K562 (cell line): ENCODE results near the gene LENEP. TPM values are rescaled to one million over a fixed set of nuclear protein-coding genes. Genes with fewer than 3 reads are reported as not detected.

ENCODE experiments used
- CBFB ChIP-seq: sonication (generic); formaldehyde crosslinking; IDR thresholded peaks from 2 replicates; pipeline ENCODE4 v1.4.0; 2020; ENCODE audit warnings: mild to moderate bottlenecking, missing genetic modification reagents
- CBX3 ChIP-seq, 2 experiments: IDR thresholded peaks; 1 replicate in 1 of 2; 2 replicates in 1 of 2; pipeline ENCODE4 v1.6.1; 2012; ENCODE audit warnings: inconsistent platforms in 2 of 2, low read length in 2 of 2, borderline replicate concordance in 1 of 2, control low read depth in 1 of 2
- CBX5 ChIP-seq: IDR thresholded peaks from 2 replicates; pipeline ENCODE4 v1.6.1; 2014; ENCODE audit warnings: low read depth, borderline replicate concordance
- DIDO1 ChIP-seq: fragments of 450-650 bp; IDR thresholded peaks from 2 replicates; pipeline ENCODE4 v1.6.1; 2016; ENCODE audit warnings: low read depth, missing biosample characterization, missing genetic modification characterization
- HCFC1 ChIP-seq: IDR thresholded peaks from 2 replicates; pipeline ENCODE4 v1.6.1; 2012; ENCODE audit warnings: low read depth, low read length, improper control_type of control experiment
- HDAC2 ChIP-seq: fragments of 450-650 bp; IDR thresholded peaks from 2 replicates; pipeline ENCODE4 v1.6.1; 2016; ENCODE audit warnings: mild to moderate bottlenecking
- HMGN3 ChIP-seq: IDR thresholded peaks from 2 replicates; pipeline ENCODE4 v1.6.1; 2011; ENCODE audit warnings: borderline replicate concordance, low read depth, mild to moderate bottlenecking, mixed read lengths, low read length; ENCODE audit not compliant: insufficient read length; ENCODE audit errors: extremely low read depth
- HOMEZ ChIP-seq: fragments of 250-450 bp; sonication (Bioruptor Pico); IDR thresholded peaks from 2 replicates; pipeline ENCODE4 v1.4.0; 2020; ENCODE audit warnings: mild to moderate bottlenecking, moderate library complexity
- KDM1A ChIP-seq, 2 experiments: fragments of 450-650 bp; IDR thresholded peaks; 2 replicates each; pipeline ENCODE4 v1.6.1; 2016; ENCODE audit warnings: mild to moderate bottlenecking in 2 of 2
- MAFF ChIP-seq: IDR thresholded peaks from 2 replicates; pipeline ENCODE4 v1.6.1; 2012; ENCODE audit warnings: low read length, improper control_type of control experiment
- MTA2 ChIP-seq: fragments of 450-650 bp; IDR thresholded peaks from 2 replicates; pipeline ENCODE4 v1.6.1; 2016; ENCODE audit warnings: low read depth
- PHB2 ChIP-seq: fragments of 450-650 bp; IDR thresholded peaks from 2 replicates; pipeline ENCODE4 v1.6.1; 2017; ENCODE audit warnings: low read depth
- SAFB ChIP-seq: fragments of 200-400 bp; formaldehyde crosslinking; IDR thresholded peaks from 2 replicates; pipeline ENCODE4 v1.6.1; 2017; ENCODE audit warnings: low read depth, low read length, borderline replicate concordance
- ZBED1 ChIP-seq: IDR thresholded peaks from 2 replicates; pipeline ENCODE4 v1.6.1; 2014
- ZFP30 ChIP-seq: fragments of 250-450 bp; sonication (Bioruptor Pico); IDR thresholded peaks from 2 replicates; pipeline ENCODE4 v1.8.0; 2022; ENCODE audit warnings: moderate library complexity, mild to moderate bottlenecking, inconsistent platforms, borderline replicate concordance
- ZNF124 ChIP-seq: sonication (generic); formaldehyde crosslinking; IDR thresholded peaks from 2 replicates; pipeline ENCODE4 v1.8.1; 2022; ENCODE audit warnings: missing genetic modification reagents
- ZNF140 ChIP-seq: fragments of 250-450 bp; sonication (Bioruptor Pico); IDR thresholded peaks from 2 replicates; pipeline ENCODE4 v1.8.0; 2021; ENCODE audit warnings: moderate library complexity, mild to moderate bottlenecking, inconsistent platforms
- ZNF232 ChIP-seq: sonication (generic); formaldehyde crosslinking; IDR thresholded peaks from 2 replicates; pipeline ENCODE4 v1.8.0; 2022; ENCODE audit warnings: mild to moderate bottlenecking, missing genetic modification reagents
- ZNF3 ChIP-seq: fragments of 250-450 bp; sonication (Bioruptor Pico); IDR thresholded peaks from 2 replicates; pipeline ENCODE4 v1.5.0; 2021; ENCODE audit warnings: mild to moderate bottlenecking, moderate library complexity
- ZNF586 ChIP-seq: fragments of 450-650 bp; formaldehyde crosslinking; conservative IDR thresholded peaks from 2 replicates; pipeline ENCODE4 v1.4.0; 2020; ENCODE audit warnings: mild to moderate bottlenecking, moderate library complexity
- ZNF707 ChIP-seq: fragments of 250-450 bp; sonication (Bioruptor Pico); conservative IDR thresholded peaks from 2 replicates; pipeline ENCODE4 v1.8.0; 2022; ENCODE audit warnings: inconsistent platforms, mild to moderate bottlenecking, moderate library complexity
- polyA plus RNA-seq, 8 experiments: library from polyadenylated mRNA; depleted of rRNA in 4 of 8; stranded (reverse) in 5 of 8; unstranded in 3 of 8; fragments of >200 nt; fragmentation: Nextera tagmentation in 2 of 8; fragmentation: Illumina TruSeq in 1 of 8; extraction: Ambion mirVana in 2 of 8; extraction: Trizol in 1 of 8; gene quantifications; 2 replicates each; pipeline versions ENCODE4 v1.2.1 to v1.2.3, GENCODE V29; 2011 to 2014; ENCODE audit warnings: inconsistent platforms in 1 of 8, missing spikeins in 1 of 8
- total RNA-seq, 7 experiments: library from RNA; depleted of rRNA in 6 of 7; stranded (reverse); fragments of >200 nt in 6 of 7; fragmentation: Illumina TruSeq in 2 of 7; extraction: Trizol in 2 of 7; gene quantifications; 2 replicates each; pipeline versions ENCODE4 v1.2.1 to v1.2.3, GENCODE V29; 2011 to 2021; ENCODE audit warnings: low replicate concordance in 1 of 7
- TF ChIP-seq, protein P1 (sequence below): fragments of 250-450 bp; sonication (Bioruptor Pico); IDR thresholded peaks from 2 replicates; pipeline ENCODE4 v1.4.0; 2020

LENEP gene
- total and polyA plus RNA-seq, 9 of the 15 experiments (the other 6 are each of a cell fraction or from before 2014, with no cell fraction given): 0.23 to 0.87 (median 0.67) TPM; not detected in 5

- TF ChIP-seq, protein P1, sequence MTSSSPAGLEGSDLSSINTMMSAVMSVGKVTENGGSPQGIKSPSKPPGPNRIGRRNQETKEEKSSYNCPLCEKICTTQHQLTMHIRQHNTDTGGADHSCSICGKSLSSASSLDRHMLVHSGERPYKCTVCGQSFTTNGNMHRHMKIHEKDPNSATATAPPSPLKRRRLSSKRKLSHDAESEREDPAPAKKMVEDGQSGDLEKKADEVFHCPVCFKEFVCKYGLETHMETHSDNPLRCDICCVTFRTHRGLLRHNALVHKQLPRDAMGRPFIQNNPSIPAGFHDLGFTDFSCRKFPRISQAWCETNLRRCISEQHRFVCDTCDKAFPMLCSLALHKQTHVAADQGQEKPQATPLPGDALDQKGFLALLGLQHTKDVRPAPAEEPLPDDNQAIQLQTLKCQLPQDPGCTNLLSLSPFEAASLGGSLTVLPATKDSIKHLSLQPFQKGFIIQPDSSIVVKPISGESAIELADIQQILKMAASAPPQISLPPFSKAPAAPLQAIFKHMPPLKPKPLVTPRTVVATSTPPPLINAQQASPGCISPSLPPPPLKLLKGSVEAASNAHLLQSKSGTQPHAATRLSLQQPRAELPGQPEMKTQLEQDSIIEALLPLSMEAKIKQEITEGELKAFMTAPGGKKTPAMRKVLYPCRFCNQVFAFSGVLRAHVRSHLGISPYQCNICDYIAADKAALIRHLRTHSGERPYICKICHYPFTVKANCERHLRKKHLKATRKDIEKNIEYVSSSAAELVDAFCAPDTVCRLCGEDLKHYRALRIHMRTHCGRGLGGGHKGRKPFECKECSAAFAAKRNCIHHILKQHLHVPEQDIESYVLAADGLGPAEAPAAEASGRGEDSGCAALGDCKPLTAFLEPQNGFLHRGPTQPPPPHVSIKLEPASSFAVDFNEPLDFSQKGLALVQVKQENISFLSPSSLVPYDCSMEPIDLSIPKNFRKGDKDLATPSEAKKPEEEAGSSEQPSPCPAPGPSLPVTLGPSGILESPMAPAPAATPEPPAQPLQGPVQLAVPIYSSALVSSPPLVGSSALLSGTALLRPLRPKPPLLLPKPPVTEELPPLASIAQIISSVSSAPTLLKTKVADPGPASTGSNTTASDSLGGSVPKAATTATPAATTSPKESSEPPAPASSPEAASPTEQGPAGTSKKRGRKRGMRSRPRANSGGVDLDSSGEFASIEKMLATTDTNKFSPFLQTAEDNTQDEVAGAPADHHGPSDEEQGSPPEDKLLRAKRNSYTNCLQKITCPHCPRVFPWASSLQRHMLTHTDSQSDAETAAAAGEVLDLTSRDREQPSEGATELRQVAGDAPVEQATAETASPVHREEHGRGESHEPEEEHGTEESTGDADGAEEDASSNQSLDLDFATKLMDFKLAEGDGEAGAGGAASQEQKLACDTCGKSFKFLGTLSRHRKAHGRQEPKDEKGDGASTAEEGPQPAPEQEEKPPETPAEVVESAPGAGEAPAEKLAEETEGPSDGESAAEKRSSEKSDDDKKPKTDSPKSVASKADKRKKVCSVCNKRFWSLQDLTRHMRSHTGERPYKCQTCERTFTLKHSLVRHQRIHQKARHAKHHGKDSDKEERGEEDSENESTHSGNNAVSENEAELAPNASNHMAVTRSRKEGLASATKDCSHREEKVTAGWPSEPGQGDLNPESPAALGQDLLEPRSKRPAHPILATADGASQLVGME (CRISPR knock-in tag): no peak
- TF ChIP-seq CBX5 (no peak), ZNF124 (no peak), ZNF140 (no peak), ZNF3 (CRISPR knock-in tag) (no peak), HMGN3 (peak; percentile 38), ZFP30 (CRISPR knock-in tag) (no peak), HOMEZ (CRISPR knock-in tag) (no peak), SAFB (no peak), ZNF707 (CRISPR knock-in tag) (no peak), MAFF (no peak), CBX3 (IDR thresholded peaks at IDR 0.05; ENCODE audit: borderline replicate concordance in 1 of 2, low read length in 2 of 2) (peak in 1 of 2 experiments; percentile 53; a peak in 1 of 3 replicates), ZNF232 (CRISPR knock-in tag) (peak; percentile 80), PHB2 (no peak), HDAC2 (peak; percentile 72; the same call in 1 of the 2 replicates), MTA2 (no peak), CBFB (CRISPR knock-in tag) (no peak), ZBED1 (no peak), HCFC1 (no peak; the same call in 1 of the 2 replicates), KDM1A (IDR thresholded peaks at IDR 0.05) (no peak; a peak in 1 of 4 replicates), DIDO1 (tag) (no peak), ZNF586 (CRISPR knock-in tag) (no peak)
These were observed 6.4 kb downstream of the LENEP start (continued) for GRCh38 chr1:154999571-155000410.
